Liver (tissue), 9 donors: ENCODE measurements around the gene CATSPERZ. TPM values are rescaled to one million over a fixed set of nuclear protein-coding genes. Genes with fewer than 3 reads are reported as not detected.

Source experiments
- DNase-seq: peaks from one replicate; pipeline ENCODE4 v3.0.0-alpha.2; 2017; ENCODE audit warnings: low spot score
- H3K27ac ChIP-seq, 2 donors: one replicate each; pipeline ENCODE4 v1.7.0; 2013; ENCODE audit warnings: inconsistent platforms in 2 of 2, low read length in 2 of 2, control low read depth in 1 of 2, low read depth in 1 of 2, mild to moderate bottlenecking in 1 of 2
- H3K27me3 ChIP-seq, 4 donors: one replicate each; pipeline versions ENCODE4 v1.6.1 to v1.7.0; 2013; ENCODE audit warnings: low read length in 3 of 4, inconsistent platforms in 1 of 4, mild to moderate bottlenecking in 1 of 4, moderate library complexity in 1 of 4; ENCODE audit not compliant: control insufficient read depth in 4 of 4, insufficient read depth in 4 of 4
- H3K36me3 ChIP-seq, 4 donors: one replicate each; pipeline versions ENCODE4 v1.6.1 to v1.7.0; 2013; ENCODE audit warnings: low read length in 3 of 4, mild to moderate bottlenecking in 3 of 4, low read depth in 1 of 4, moderate library complexity in 1 of 4; ENCODE audit not compliant: control insufficient read depth in 4 of 4, insufficient read depth in 3 of 4
- H3K4me1 ChIP-seq, 4 donors: one replicate each; pipeline versions ENCODE4 v1.6.1 to v1.7.0; 2013; ENCODE audit warnings: low read length in 3 of 4, mild to moderate bottlenecking in 3 of 4, moderate library complexity in 1 of 4; ENCODE audit not compliant: control insufficient read depth in 4 of 4, insufficient read depth in 4 of 4
- H3K4me3 ChIP-seq, 3 donors: one replicate each; pipeline versions ENCODE4 v1.6.1 to v1.7.0; 2013; ENCODE audit warnings: low read length in 3 of 3, control low read depth in 1 of 3, low read depth in 1 of 3, mild to moderate bottlenecking in 1 of 3
- H3K9ac ChIP-seq, 2 donors: one replicate each; pipeline ENCODE4 v1.7.0; 2013; ENCODE audit warnings: low read length in 2 of 2, mild to moderate bottlenecking in 2 of 2, moderate library complexity in 2 of 2, control low read depth in 1 of 2, low read depth in 1 of 2
- H3K9me3 ChIP-seq, 4 donors: one replicate each; pipeline versions ENCODE4 v1.6.1 to v1.7.0; 2013; ENCODE audit warnings: low read length in 3 of 4; ENCODE audit not compliant: control insufficient read depth in 4 of 4
- ATF3 ChIP-seq: IDR thresholded peaks from 2 replicates; pipeline ENCODE4 v1.6.1; 2016; ENCODE audit warnings: antibody characterized with exemption
- CTCF ChIP-seq: fragments of 150-350 bp; IDR thresholded peaks from 2 replicates; pipeline ENCODE4 v1.5.1; 2017; ENCODE audit warnings: improper control_type of control experiment, low read depth, low read length; ENCODE audit not compliant: missing input control
- EGR1 ChIP-seq, 2 donors: IDR thresholded peaks; 2 replicates each; pipeline ENCODE4 v1.6.1; 2016 to 2018; ENCODE audit warnings: antibody characterized with exemption in 2 of 2, low read depth in 2 of 2
- FOXA1 ChIP-seq: IDR thresholded peaks from 2 replicates; pipeline ENCODE4 v1.6.1; 2016; ENCODE audit warnings: antibody characterized with exemption
- FOXA2 ChIP-seq: IDR thresholded peaks from 2 replicates; pipeline ENCODE4 v1.6.1; 2016; ENCODE audit warnings: antibody characterized with exemption
- GABPA ChIP-seq, 2 donors: IDR thresholded peaks in 1 of 2; conservative IDR thresholded peaks in 1 of 2; 2 replicates each; pipeline ENCODE4 v1.6.1; 2016; ENCODE audit warnings: antibody characterized with exemption in 2 of 2, mild to moderate bottlenecking in 1 of 2, moderate library complexity in 1 of 2
- HNF4A ChIP-seq, 2 donors: conservative IDR thresholded peaks; 2 replicates each; pipeline ENCODE4 v1.6.1; 2016; ENCODE audit warnings: antibody characterized with exemption in 2 of 2, mild to moderate bottlenecking in 2 of 2
- HNF4G ChIP-seq: IDR thresholded peaks from 2 replicates; pipeline ENCODE4 v1.6.1; 2016; ENCODE audit warnings: antibody characterized with exemption
- JUND ChIP-seq, 2 donors: IDR thresholded peaks; 2 replicates each; pipeline ENCODE4 v1.6.1; 2016; ENCODE audit warnings: antibody characterized with exemption in 2 of 2
- MAX ChIP-seq: IDR thresholded peaks from 2 replicates; pipeline ENCODE4 v1.6.1; 2016; ENCODE audit warnings: antibody characterized with exemption
- NR2F2 ChIP-seq: IDR thresholded peaks from 2 replicates; pipeline ENCODE4 v1.6.1; 2016; ENCODE audit warnings: antibody characterized with exemption
- RAD21 ChIP-seq, 2 donors: IDR thresholded peaks; 2 replicates each; pipeline ENCODE4 v1.6.1; 2016; ENCODE audit warnings: antibody characterized with exemption in 2 of 2, mild to moderate bottlenecking in 2 of 2
- REST ChIP-seq: IDR thresholded peaks from 2 replicates; pipeline ENCODE4 v1.6.1; 2016; ENCODE audit warnings: antibody characterized with exemption, mild to moderate bottlenecking
- RXRA ChIP-seq, 2 donors: IDR thresholded peaks; 2 replicates each; pipeline ENCODE4 v1.6.1; 2017 to 2018; ENCODE audit warnings: antibody characterized with exemption in 2 of 2, mild to moderate bottlenecking in 1 of 2
- SP1 ChIP-seq: IDR thresholded peaks from 2 replicates; pipeline ENCODE4 v1.6.1; 2018; ENCODE audit warnings: antibody characterized with exemption, mild to moderate bottlenecking
- TAF1 ChIP-seq: conservative IDR thresholded peaks from 2 replicates; pipeline ENCODE4 v1.6.1; 2016; ENCODE audit warnings: antibody characterized with exemption, mild to moderate bottlenecking
- YY1 ChIP-seq: IDR thresholded peaks from 2 replicates; pipeline ENCODE4 v1.6.1; 2016; ENCODE audit warnings: antibody characterized with exemption, mild to moderate bottlenecking
- ZBTB33 ChIP-seq: IDR thresholded peaks from 2 replicates; pipeline ENCODE4 v1.6.1; 2016; ENCODE audit warnings: antibody characterized with exemption
- WGBS: extraction: QIAGEN DNeasy Blood & Tissue Kit; methylation state at CpG from one replicate; pipeline ENCODE4 v1.1.7; 2013; 5-methylcytosine and 5-hydroxymethylcytosine counted together
- polyA plus RNA-seq, 2 donors: library from polyadenylated mRNA; stranded (reverse) in 1 of 2; unstranded in 1 of 2; fragments of 200-250 nt in 1 of 2; fragments of >200 nt in 1 of 2; fragmentation: Nextera tagmentation in 1 of 2; extraction: Ambion mirVana in 1 of 2; gene quantifications; one replicate each; pipeline versions ENCODE4 v1.2.1 to v1.2.3, GENCODE V29; 2013 to 2015
- total RNA-seq, 2 donors: library from RNA; depleted of rRNA; stranded (reverse); fragments of >200 nt; gene quantifications; one replicate each; pipeline ENCODE4 v1.2.3, GENCODE V29; 2014
- donor health status: healthy.
- donor health status: healthy.
- donor health status: healthy.
- donor health status: healthy.
- donor health status: healthy.

Gene CATSPERZ
- total and polyA plus RNA-seq, 4 donors: 0.42 TPM; not detected in 3

GRCh38 chr11:64268893-64269539, 31.1 kb upstream of the CATSPERZ start:
- Histone ChIP-seq H3K4me1 (peaks cover 11 to 40% (median 27%) of the 10 kb centered on the region in 4 donors), H3K9ac (peak overlapping the region; percentile 66 to 77), H3K9me3 (no peaks in the 10 kb centered on the region), H3K4me3 (peak overlapping the region; percentile 69 to 83 (median 78)), H3K36me3 (peaks cover 0 to 7% (median 2%) of the 10 kb centered on the region in 4 donors), H3K27me3 (no peaks in the 10 kb centered on the region), H3K27ac (peak overlapping the region; percentile 98)
- WGBS: 2% methylated on average over 34 of the region's 34 CpGs
- TF ChIP-seq GABPA (IDR thresholded peaks at IDR 0.05 in 1 of 2, conservative IDR thresholded peaks at IDR 0.05 in 1 of 2): peak in 1 of 2 donors; percentile 8
- peak; percentile 82 for TF ChIP-seq NR2F2
- no peak for TF ChIP-seq SP1
- TF ChIP-seq FOXA2: no peak
- TF ChIP-seq EGR1 (IDR thresholded peaks at IDR 0.05; ENCODE audit: low read depth in 2 of 2): no peak
- TF ChIP-seq MAX: no peak
- TF ChIP-seq FOXA1: no peak
- peak; percentile 13 to 60 for TF ChIP-seq RXRA (IDR thresholded peaks at IDR 0.05)
- no peak for DNase-seq

GRCh38 chr11:64269540-64270220, 30.5 kb upstream of the CATSPERZ start:
- peaks cover 0 to 7% (median 2%) of the 10 kb centered on the region in 4 donors for H3K36me3 ChIP-seq
- H3K27me3 ChIP-seq: no peaks in the 10 kb centered on the region
- TF ChIP-seq RAD21 (IDR thresholded peaks at IDR 0.05) (peak; percentile 15 to 36), NR2F2 (peak; percentile 93), HNF4G (no peak), REST (peak; percentile 87), EGR1 (IDR thresholded peaks at IDR 0.05; ENCODE audit: low read depth in 2 of 2) (peak; percentile 90 to 91), FOXA2 (no peak), ZBTB33 (peak; percentile 93), YY1 (peak; percentile 100), RXRA (IDR thresholded peaks at IDR 0.05) (peak; percentile 92 to 96), MAX (peak; percentile 93), CTCF (no peak), SP1 (peak; percentile 98), JUND (IDR thresholded peaks at IDR 0.05) (peak; percentile 34 to 80), GABPA (IDR thresholded peaks at IDR 0.05 in 1 of 2, conservative IDR thresholded peaks at IDR 0.05 in 1 of 2) (peak; percentile 97 to 99), FOXA1 (peak; percentile 72), TAF1 (no peak), HNF4A (conservative IDR thresholded peaks at IDR 0.05) (peak; percentile 50 to 53), ATF3 (peak; percentile 72)
- peaks cover 11 to 40% (median 27%) of the 10 kb centered on the region in 4 donors for H3K4me1 ChIP-seq
- H3K9ac ChIP-seq: peak overlapping the region; percentile 64 to 95
- peak; percentile 94 for DNase-seq
- under 1% methylated on average over 58 of the region's 58 CpGs for WGBS
- peak overlapping the region; percentile 98 to 99 for H3K27ac ChIP-seq
- H3K9me3 ChIP-seq: no peaks in the 10 kb centered on the region
- peak overlapping the region; percentile 71 to 97 (median 96) for H3K4me3 ChIP-seq
